Activated T-helper 1 cell treated with anti-CD3 and anti-CD28 coated beads, Interleukin-12 subunit alpha, Interleukin-12 subunit beta, Interleukin-2, Interleukin-4 antibody, amounts not matched to agents 30 ng/mL and 10 ng/mL and 1 ng/mL, durations not matched to agents 14 hours and 24 hours and 36 hours (primary cell): ENCODE data around the gene ZNF107. TPM values are rescaled to one million over a fixed set of nuclear protein-coding genes. Genes with fewer than 3 reads are reported as not detected.

Source experiments
- total RNA-seq: library from RNA; stranded (reverse); gene quantifications from 2 replicates; pipeline ENCODE4 v1.2.3, GENCODE V29; 2022

ZNF107 gene
- total RNA-seq, 1 donor from 2014 or later: 13.5 TPM

Other genes with a start within 250 kb of the ZNF107 start
- gene ZNF680, start 103.1 kb upstream of the ZNF107 start, total RNA-seq: 8.5 and 12.2 TPM in 2 replicates
- 7.7 and 7.9 TPM in 2 replicates for gene ZNF138, start 128.3 kb downstream of the ZNF107 start, total RNA-seq
- gene ZNF273, start 237.1 kb downstream of the ZNF107 start, total RNA-seq: 8.5 and 9.3 TPM in 2 replicates